ENCODE measurements around the gene TERT.

Gene TERT

GRCh38 chr5:1259806-1260480, 34.9 kb downstream of the TERT start:
- DNase-seq (ENCODE audit: low read depth) = no peak

GRCh38 chr5:1257841-1258240, 37.0 kb downstream of the TERT start:
- no peak for DNase-seq (ENCODE audit: low read depth)

GRCh38 chr5:1257363-1257762, 37.5 kb downstream of the TERT start:
- no peak for DNase-seq (ENCODE audit: low read depth)

GRCh38 chr5:1256776-1257175, 38.1 kb downstream of the TERT start:
- no peak for DNase-seq (ENCODE audit: low read depth)

GRCh38 chr5:1255081-1255561, 39.7 kb downstream of the TERT start:
- no peak for DNase-seq (ENCODE audit: low read depth)

GRCh38 chr5:1254196-1254595, 40.7 kb downstream of the TERT start:
- DNase-seq (ENCODE audit: low read depth) = no peak

GRCh38 chr5:1253456-1254105, 41.3 kb downstream of the TERT start:
- no peak for DNase-seq (ENCODE audit: low read depth)

GRCh38 chr5:1252681-1253080, 42.2 kb downstream of the TERT start:
- DNase-seq (ENCODE audit: low read depth) = no peak

GRCh38 chr5:1251678-1252580, 42.9 kb downstream of the TERT start:
- no peak for DNase-seq (ENCODE audit: low read depth)

- no peak for DNase-seq (ENCODE audit: low read depth)
Measured at GRCh38 chr5:1249366-1250280, 45.2 kb downstream of the TERT start.

- DNase-seq (ENCODE audit: low read depth) = no peak
Measured at GRCh38 chr5:1247811-1248210, 47.1 kb downstream of the TERT start.

- DNase-seq (ENCODE audit: low read depth) = no peak
Measured at GRCh38 chr5:1246711-1247431, 48.0 kb downstream of the TERT start.

GRCh38 chr5:1245905-1246576, 48.8 kb downstream of the TERT start:
- DNase-seq (ENCODE audit: low read depth) = no peak

GRCh38 chr5:1244976-1245375, 49.9 kb downstream of the TERT start:
- DNase-seq (ENCODE audit: low read depth) = no peak

- DNase-seq (ENCODE audit: low read depth) = no peak
Measured at GRCh38 chr5:1244255-1244654, 50.6 kb downstream of the TERT start.

GRCh38 chr5:1243487-1244130, 51.3 kb downstream of the TERT start:
- no peak for DNase-seq (ENCODE audit: low read depth)

GRCh38 chr5:1242733-1243486, 52.0 kb downstream of the TERT start:
- DNase-seq (ENCODE audit: low read depth) = no peak

- DNase-seq (ENCODE audit: low read depth) = no peak
Measured at GRCh38 chr5:1241509-1242080, 53.3 kb downstream of the TERT start.
